ENCODE data around the gene UBE2A. TPM values are rescaled to one million over a fixed set of nuclear protein-coding genes. Genes with fewer than 3 reads are reported as not detected.

UBE2A gene
- total RNA-seq, 1 donor from 2014 or later, result 48.7 TPM

DNA sequence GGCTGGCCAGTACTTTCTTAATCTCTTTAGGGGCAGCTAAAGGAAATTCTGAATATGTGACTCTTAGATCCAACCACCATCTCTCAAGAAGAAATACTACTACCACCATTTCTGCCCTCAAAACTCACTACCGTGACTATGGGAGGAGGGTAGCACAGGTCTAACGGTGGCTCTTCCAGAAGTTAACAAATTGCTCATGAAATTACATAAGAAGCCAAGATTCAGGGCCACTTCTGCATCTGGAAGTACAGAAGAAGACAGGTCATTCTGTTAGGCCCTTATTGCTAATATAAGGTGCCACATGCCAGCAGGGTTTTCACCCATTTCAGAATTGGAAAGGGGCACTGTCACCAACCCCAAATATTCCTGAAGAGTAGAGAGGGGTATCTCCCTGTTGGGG is 51.5 kb downstream of the UBE2A start:
- DNase-seq, result no peak

More for the DNA sequence above, 51.5 kb downstream of the UBE2A start:
- peaks cover 6% of the 10 kb centered on the region for H3K36me3 ChIP-seq
- H3K27ac ChIP-seq, result no peak overlapping the region
- H3K4me1 ChIP-seq, result no peaks in the 10 kb centered on the region
- intact Hi-C loops (cut with DNase I), result no loop called here
- H3K4me3 ChIP-seq, result no peak overlapping the region
- TF ChIP-seq, protein P1, sequence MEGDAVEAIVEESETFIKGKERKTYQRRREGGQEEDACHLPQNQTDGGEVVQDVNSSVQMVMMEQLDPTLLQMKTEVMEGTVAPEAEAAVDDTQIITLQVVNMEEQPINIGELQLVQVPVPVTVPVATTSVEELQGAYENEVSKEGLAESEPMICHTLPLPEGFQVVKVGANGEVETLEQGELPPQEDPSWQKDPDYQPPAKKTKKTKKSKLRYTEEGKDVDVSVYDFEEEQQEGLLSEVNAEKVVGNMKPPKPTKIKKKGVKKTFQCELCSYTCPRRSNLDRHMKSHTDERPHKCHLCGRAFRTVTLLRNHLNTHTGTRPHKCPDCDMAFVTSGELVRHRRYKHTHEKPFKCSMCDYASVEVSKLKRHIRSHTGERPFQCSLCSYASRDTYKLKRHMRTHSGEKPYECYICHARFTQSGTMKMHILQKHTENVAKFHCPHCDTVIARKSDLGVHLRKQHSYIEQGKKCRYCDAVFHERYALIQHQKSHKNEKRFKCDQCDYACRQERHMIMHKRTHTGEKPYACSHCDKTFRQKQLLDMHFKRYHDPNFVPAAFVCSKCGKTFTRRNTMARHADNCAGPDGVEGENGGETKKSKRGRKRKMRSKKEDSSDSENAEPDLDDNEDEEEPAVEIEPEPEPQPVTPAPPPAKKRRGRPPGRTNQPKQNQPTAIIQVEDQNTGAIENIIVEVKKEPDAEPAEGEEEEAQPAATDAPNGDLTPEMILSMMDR (IDR thresholded peaks at IDR 0.05), result no peak
- no peaks in the 10 kb centered on the region for H3K9me3 ChIP-seq
- H3K27me3 ChIP-seq, result no peaks in the 10 kb centered on the region
- no peak for ATAC-seq

Other genes starting within 250 kb of the UBE2A start
- 13.5 TPM for gene SLC25A43, start 175.2 kb upstream of the UBE2A start, total RNA-seq
- 323 TPM for gene SLC25A5, start 106.1 kb upstream of the UBE2A start, total RNA-seq
- 23.1 TPM for gene STEEP1, start 9.2 kb upstream of the UBE2A start, total RNA-seq
- 7.1 TPM for gene NKRF, start 31.9 kb downstream of the UBE2A start, total RNA-seq
- gene SEPTIN6, start 118.6 kb downstream of the UBE2A start, total RNA-seq, result 20.9 TPM
- gene SOWAHD, start 184.0 kb downstream of the UBE2A start, total RNA-seq, result 4.0 TPM
- 1,275 TPM for gene RPL39, start 217.1 kb downstream of the UBE2A start, total RNA-seq